ENCODE results near the gene SNAI1. TPM values are rescaled to one million over a fixed set of nuclear protein-coding genes. Genes with fewer than 3 reads are reported as not detected.

SNAI1 gene
- total and polyA plus RNA-seq, 2 donors (not counting 1 experiment from before 2014, with no cell fraction given): 0.66 to 1.4 TPM

DNA sequence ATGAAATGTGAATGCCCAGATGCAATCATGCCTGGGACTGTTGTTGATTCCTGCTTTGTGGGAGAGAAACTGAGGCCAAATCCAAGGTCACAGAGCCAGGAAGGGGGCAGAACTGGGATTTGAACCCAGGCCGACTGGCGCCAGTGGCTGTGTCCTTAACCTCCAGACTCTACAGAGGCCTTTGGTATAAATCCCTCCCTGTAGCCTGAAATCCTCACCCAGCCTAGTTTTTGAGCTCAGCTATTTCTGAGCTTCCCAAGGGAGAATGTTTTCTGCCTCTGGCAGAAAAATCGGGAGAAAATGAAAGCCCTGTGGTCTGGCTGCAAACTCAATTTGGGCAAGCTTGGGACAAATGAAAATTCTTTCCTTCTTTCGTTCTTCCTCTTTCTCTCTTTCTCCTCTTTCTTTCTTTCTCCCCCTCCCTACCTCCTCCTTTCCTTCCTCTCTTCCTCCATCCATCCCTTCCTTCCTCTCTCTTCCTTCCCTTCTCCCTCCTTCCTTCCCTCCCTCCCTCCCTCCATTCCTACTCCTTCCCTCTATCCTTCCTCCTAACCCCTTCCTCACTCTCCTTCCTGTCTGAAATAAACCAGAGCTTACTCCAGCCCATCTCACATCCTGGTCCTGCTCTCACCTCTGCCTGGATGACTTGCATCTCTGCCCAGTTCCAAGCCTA is 34.9 kb downstream of the SNAI1 start:
- no peak overlapping the region for H2AFZ ChIP-seq (ENCODE audit: low read length)
- H3K27ac ChIP-seq (ENCODE audit: insufficient read depth, low read length): no peak overlapping the region
- H3K36me3 ChIP-seq (ENCODE audit: control insufficient read depth, insufficient read depth, low read length): no peaks in the 10 kb centered on the region
- no peaks in the 10 kb centered on the region for H3K79me2 ChIP-seq (ENCODE audit: control insufficient read depth, insufficient read depth, low read length)
- H3K27me3 ChIP-seq (ENCODE audit: control insufficient read depth, insufficient read depth, low read length): no peaks in the 10 kb centered on the region
- TF ChIP-seq EZH2 (IDR thresholded peaks at IDR 0.05; ENCODE audit: low read length, missing control alignments): no peak
- TF ChIP-seq, protein P1, sequence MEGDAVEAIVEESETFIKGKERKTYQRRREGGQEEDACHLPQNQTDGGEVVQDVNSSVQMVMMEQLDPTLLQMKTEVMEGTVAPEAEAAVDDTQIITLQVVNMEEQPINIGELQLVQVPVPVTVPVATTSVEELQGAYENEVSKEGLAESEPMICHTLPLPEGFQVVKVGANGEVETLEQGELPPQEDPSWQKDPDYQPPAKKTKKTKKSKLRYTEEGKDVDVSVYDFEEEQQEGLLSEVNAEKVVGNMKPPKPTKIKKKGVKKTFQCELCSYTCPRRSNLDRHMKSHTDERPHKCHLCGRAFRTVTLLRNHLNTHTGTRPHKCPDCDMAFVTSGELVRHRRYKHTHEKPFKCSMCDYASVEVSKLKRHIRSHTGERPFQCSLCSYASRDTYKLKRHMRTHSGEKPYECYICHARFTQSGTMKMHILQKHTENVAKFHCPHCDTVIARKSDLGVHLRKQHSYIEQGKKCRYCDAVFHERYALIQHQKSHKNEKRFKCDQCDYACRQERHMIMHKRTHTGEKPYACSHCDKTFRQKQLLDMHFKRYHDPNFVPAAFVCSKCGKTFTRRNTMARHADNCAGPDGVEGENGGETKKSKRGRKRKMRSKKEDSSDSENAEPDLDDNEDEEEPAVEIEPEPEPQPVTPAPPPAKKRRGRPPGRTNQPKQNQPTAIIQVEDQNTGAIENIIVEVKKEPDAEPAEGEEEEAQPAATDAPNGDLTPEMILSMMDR (conservative IDR thresholded peaks at IDR 0.05 in 1 of 2, IDR thresholded peaks at IDR 0.05 in 1 of 2; ENCODE audit: low read depth in 1 of 2, low read length in 2 of 2): no peak
- H3K4me1 ChIP-seq (ENCODE audit: control insufficient read depth, extremely low read depth, insufficient read depth, low read length): no peaks in the 10 kb centered on the region
- no peak for DNase-seq (ENCODE audit: low read depth in 2 of 2)
- H3K4me2 ChIP-seq (ENCODE audit: extremely low read depth, insufficient read depth, low read length): no peak overlapping the region
- H3K9ac ChIP-seq (ENCODE audit: insufficient read depth, low read length): no peak overlapping the region
- no peaks in the 10 kb centered on the region for H3K9me3 ChIP-seq (ENCODE audit: control insufficient read depth, insufficient read depth, low read depth, low read length)
- H4K20me1 ChIP-seq (ENCODE audit: control insufficient read depth, extremely low read depth, insufficient read depth, low read length): no peaks in the 10 kb centered on the region
- no peak overlapping the region for H3K4me3 ChIP-seq (replicated peaks in 1 of 4; ENCODE audit: control extremely low read depth in 1 of 4, insufficient read depth in 1 of 4, low read depth in 3 of 4, low read length in 4 of 4)

GRCh38 chr20:50019466-50020256 is 36.9 kb downstream of the SNAI1 start:
- Histone ChIP-seq H3K4me1 (ENCODE audit: control insufficient read depth, extremely low read depth, insufficient read depth, low read length) (no peaks in the 10 kb centered on the region), H3K4me3 (replicated peaks in 1 of 4; ENCODE audit: control extremely low read depth in 1 of 4, insufficient read depth in 1 of 4, low read depth in 3 of 4, low read length in 4 of 4) (no peak overlapping the region), H3K27ac (ENCODE audit: insufficient read depth, low read length) (no peak overlapping the region), H2AFZ (ENCODE audit: low read length) (no peak overlapping the region), H4K20me1 (ENCODE audit: control insufficient read depth, extremely low read depth, insufficient read depth, low read length) (no peaks in the 10 kb centered on the region), H3K36me3 (ENCODE audit: control insufficient read depth, insufficient read depth, low read length) (no peaks in the 10 kb centered on the region), H3K9me3 (ENCODE audit: control insufficient read depth, insufficient read depth, low read depth, low read length) (no peaks in the 10 kb centered on the region), H3K4me2 (ENCODE audit: extremely low read depth, insufficient read depth, low read length) (no peak overlapping the region), H3K9ac (ENCODE audit: insufficient read depth, low read length) (no peak overlapping the region), H3K27me3 (ENCODE audit: control insufficient read depth, insufficient read depth, low read length) (no peaks in the 10 kb centered on the region), H3K79me2 (ENCODE audit: control insufficient read depth, insufficient read depth, low read length) (no peaks in the 10 kb centered on the region)
- no peak for DNase-seq (ENCODE audit: low read depth in 2 of 2)
- TF ChIP-seq EZH2 (IDR thresholded peaks at IDR 0.05; ENCODE audit: low read length, missing control alignments): no peak
- TF ChIP-seq, protein P1 (conservative IDR thresholded peaks at IDR 0.05 in 1 of 2, IDR thresholded peaks at IDR 0.05 in 1 of 2; ENCODE audit: low read depth in 1 of 2, low read length in 2 of 2): no peak

GRCh38 chr20:50020288-50020687 is 37.5 kb downstream of the SNAI1 start:
- TF ChIP-seq, protein P1 (conservative IDR thresholded peaks at IDR 0.05 in 1 of 2, IDR thresholded peaks at IDR 0.05 in 1 of 2; ENCODE audit: low read depth in 1 of 2, low read length in 2 of 2): no peak
- no peak for TF ChIP-seq EZH2 (IDR thresholded peaks at IDR 0.05; ENCODE audit: low read length, missing control alignments)
- Histone ChIP-seq H3K27me3 (ENCODE audit: control insufficient read depth, insufficient read depth, low read length) (no peaks in the 10 kb centered on the region), H3K9me3 (ENCODE audit: control insufficient read depth, insufficient read depth, low read depth, low read length) (no peaks in the 10 kb centered on the region), H3K9ac (ENCODE audit: insufficient read depth, low read length) (no peak overlapping the region), H3K79me2 (ENCODE audit: control insufficient read depth, insufficient read depth, low read length) (no peaks in the 10 kb centered on the region), H3K4me1 (ENCODE audit: control insufficient read depth, extremely low read depth, insufficient read depth, low read length) (no peaks in the 10 kb centered on the region), H3K4me3 (replicated peaks in 1 of 4; ENCODE audit: control extremely low read depth in 1 of 4, insufficient read depth in 1 of 4, low read depth in 3 of 4, low read length in 4 of 4) (no peak overlapping the region), H4K20me1 (ENCODE audit: control insufficient read depth, extremely low read depth, insufficient read depth, low read length) (no peaks in the 10 kb centered on the region), H3K27ac (ENCODE audit: insufficient read depth, low read length) (no peak overlapping the region), H3K36me3 (ENCODE audit: control insufficient read depth, insufficient read depth, low read length) (no peaks in the 10 kb centered on the region), H3K4me2 (ENCODE audit: extremely low read depth, insufficient read depth, low read length) (no peak overlapping the region), H2AFZ (ENCODE audit: low read length) (no peak overlapping the region)
- peak in 1 of 2 donors; percentile 60 for DNase-seq (ENCODE audit: low read depth in 2 of 2)
